Trophoblast cell (in vitro differentiated cells and primary cell): Measurements from ENCODE around the gene NAE1.

Source experiments
- DNase-seq, 2 donors: peaks; one replicate each; pipeline ENCODE4 v3.0.0-alpha.2; 2016
- H2AFZ ChIP-seq: 2 replicates; pipeline ENCODE4 v1.6.1; 2013; ENCODE audit warnings: low read length, moderate library complexity, mild to moderate bottlenecking; ENCODE audit not compliant: insufficient read depth, poor library complexity
- H2AK5ac ChIP-seq: 2 replicates; pipeline ENCODE4 v1.6.1; 2013; ENCODE audit warnings: mild to moderate bottlenecking, low read length
- H2BK120ac ChIP-seq: 2 replicates; pipeline ENCODE4 v1.6.1; 2013; ENCODE audit warnings: low read length, mild to moderate bottlenecking, moderate library complexity; ENCODE audit not compliant: insufficient read depth, poor library complexity
- H2BK12ac ChIP-seq: 2 replicates; pipeline ENCODE4 v1.6.1; 2013; ENCODE audit warnings: mild to moderate bottlenecking, low read length, moderate library complexity
- H2BK5ac ChIP-seq: 2 replicates; pipeline ENCODE4 v1.6.1; 2013; ENCODE audit warnings: low read length, low read depth, moderate library complexity, mild to moderate bottlenecking; ENCODE audit not compliant: poor library complexity
- H3K14ac ChIP-seq: 2 replicates; pipeline ENCODE4 v1.6.1; 2013; ENCODE audit warnings: mild to moderate bottlenecking, low read length
- H3K18ac ChIP-seq: 2 replicates; pipeline ENCODE4 v1.6.1; 2013; ENCODE audit warnings: mild to moderate bottlenecking, low read length
- H3K23ac ChIP-seq: 2 replicates; pipeline ENCODE4 v1.6.1; 2013; ENCODE audit warnings: low read length
- H3K27ac ChIP-seq: 2 replicates; pipeline ENCODE4 v1.5.1; 2013; ENCODE audit warnings: low read depth, mild to moderate bottlenecking, inconsistent platforms, low read length, moderate library complexity
- H3K27me3 ChIP-seq: 2 replicates; pipeline ENCODE4 v1.6.1; 2013; ENCODE audit warnings: inconsistent platforms, mild to moderate bottlenecking, low read length, moderate library complexity; ENCODE audit not compliant: insufficient read depth
- H3K36me3 ChIP-seq, 2 experiments: 1 replicate in 1 of 2; 2 replicates in 1 of 2; pipeline ENCODE4 v1.6.1; 2013; ENCODE audit warnings: low read length in 2 of 2, mild to moderate bottlenecking in 2 of 2, moderate library complexity in 1 of 2; ENCODE audit not compliant: insufficient read depth in 2 of 2, control insufficient read depth in 1 of 2
- H3K4ac ChIP-seq: 2 replicates; pipeline ENCODE4 v1.6.1; 2013; ENCODE audit warnings: low read depth, mild to moderate bottlenecking, low read length, moderate library complexity
- H3K4me1 ChIP-seq, 2 experiments: 1 replicate in 1 of 2; 2 replicates in 1 of 2; pipeline ENCODE4 v1.6.1; 2013; ENCODE audit warnings: low read length in 2 of 2, mild to moderate bottlenecking in 2 of 2, moderate library complexity in 1 of 2; ENCODE audit not compliant: insufficient read depth in 2 of 2, control insufficient read depth in 1 of 2
- H3K4me2 ChIP-seq: 2 replicates; pipeline ENCODE4 v1.6.1; 2013; ENCODE audit warnings: inconsistent platforms, mild to moderate bottlenecking, low read length, moderate library complexity
- H3K4me3 ChIP-seq: 2 replicates; pipeline ENCODE4 v1.5.1; 2013; ENCODE audit warnings: mild to moderate bottlenecking, low read depth, low read length, inconsistent platforms
- H3K79me1 ChIP-seq: one replicate; pipeline ENCODE4 v1.6.1; 2013; ENCODE audit warnings: low read length
- H3K79me2 ChIP-seq: 2 replicates; pipeline ENCODE4 v1.6.1; 2013; ENCODE audit warnings: low read length, mild to moderate bottlenecking; ENCODE audit not compliant: control insufficient read depth, insufficient read depth, poor library complexity
- H3K9ac ChIP-seq: 2 replicates; pipeline ENCODE4 v1.6.1; 2013; ENCODE audit warnings: mild to moderate bottlenecking, low read length
- H3K9me3 ChIP-seq: 2 replicates; pipeline ENCODE4 v1.6.1; 2013; ENCODE audit warnings: low read depth, mild to moderate bottlenecking, control low read depth, inconsistent platforms, low read length; ENCODE audit not compliant: insufficient read depth
- H4K12ac ChIP-seq: 2 replicates; pipeline ENCODE4 v1.6.1; 2013; ENCODE audit warnings: low read depth, mild to moderate bottlenecking, low read length, moderate library complexity
- H4K8ac ChIP-seq: 2 replicates; pipeline ENCODE4 v1.6.1; 2013; ENCODE audit warnings: low read depth, mild to moderate bottlenecking, low read length, moderate library complexity
- H4K91ac ChIP-seq: one replicate; pipeline ENCODE4 v1.6.1; 2013; ENCODE audit warnings: low read depth, mild to moderate bottlenecking, low read length, moderate library complexity
- WGBS: extraction: QIAGEN DNeasy Blood & Tissue Kit; methylation state at CpG from one replicate; pipeline ENCODE4 v1.1.7; 2013; ENCODE audit warnings: missing lambda C conversion rate; ENCODE audit not compliant: insufficient read length, insufficient coverage; ENCODE audit errors: extremely low coverage; 5-methylcytosine and 5-hydroxymethylcytosine counted together

The NAE1 gene

GRCh38 chr16:66824006-66824405 is 6.8 kb downstream of the NAE1 start:
- Histone ChIP-seq H3K79me2 (peaks cover 2% of the 10 kb centered on the region), H3K4ac (no peak overlapping the region), H2BK120ac (no peak overlapping the region), H2AK5ac (no peak overlapping the region), H3K79me1 (no peaks in the 10 kb centered on the region), H3K4me1 (no peaks in the 10 kb centered on the region), H3K27me3 (no peaks in the 10 kb centered on the region), H3K18ac (no peak overlapping the region), H3K4me2 (no peak overlapping the region), H2BK5ac (no peak overlapping the region), H3K14ac (no peak overlapping the region), H4K8ac (no peak overlapping the region), H4K12ac (no peak overlapping the region), H4K91ac (no peak overlapping the region), H2AFZ (no peak overlapping the region), H3K4me3 (no peak overlapping the region), H3K9me3 (no peaks in the 10 kb centered on the region), H3K27ac (no peak overlapping the region), H3K23ac (no peak overlapping the region), H3K9ac (no peak overlapping the region), H3K36me3 (peaks cover 15 to 29% of the 10 kb centered on the region in 2 experiments), H2BK12ac (no peak overlapping the region)
- no peak for DNase-seq
- no CpG with 5 or more reads among the region's 4 CpGs for WGBS

GRCh38 chr16:66814734-66815133 is 16.0 kb downstream of the NAE1 start:
- Histone ChIP-seq H4K8ac (no peak overlapping the region), H2AFZ (no peak overlapping the region), H3K4ac (no peak overlapping the region), H2BK5ac (no peak overlapping the region), H3K4me3 (no peak overlapping the region), H3K4me2 (no peak overlapping the region), H4K12ac (no peak overlapping the region), H3K79me1 (no peaks in the 10 kb centered on the region), H2BK120ac (no peak overlapping the region), H3K36me3 (peaks cover 16 to 38% of the 10 kb centered on the region in 2 experiments), H3K4me1 (no peaks in the 10 kb centered on the region), H4K91ac (no peak overlapping the region), H3K9ac (no peak overlapping the region), H3K23ac (no peak overlapping the region), H3K79me2 (no peaks in the 10 kb centered on the region), H2BK12ac (no peak overlapping the region), H3K27ac (no peak overlapping the region), H3K14ac (no peak overlapping the region), H2AK5ac (no peak overlapping the region), H3K9me3 (no peaks in the 10 kb centered on the region), H3K27me3 (no peaks in the 10 kb centered on the region), H3K18ac (no peak overlapping the region)
- DNase-seq: no peak
- WGBS: no CpG with 5 or more reads among the region's 2 CpGs

- no peak overlapping the region for H3K4ac ChIP-seq
- DNase-seq: no peak
- H3K9me3 ChIP-seq: no peaks in the 10 kb centered on the region
- H2AK5ac ChIP-seq: no peak overlapping the region
- no peak overlapping the region for H3K18ac ChIP-seq
- H3K4me1 ChIP-seq: no peaks in the 10 kb centered on the region
- no peak overlapping the region for H2AFZ ChIP-seq
- WGBS: no CpG with 5 or more reads among the region's 7 CpGs
- no peak overlapping the region for H3K9ac ChIP-seq
- H3K36me3 ChIP-seq: peaks cover 23 to 39% of the 10 kb centered on the region in 2 experiments
- no peaks in the 10 kb centered on the region for H3K27me3 ChIP-seq
- H3K27ac ChIP-seq: no peak overlapping the region
- H3K4me3 ChIP-seq: no peak overlapping the region
- H2BK5ac ChIP-seq: no peak overlapping the region
- H3K79me1 ChIP-seq: no peaks in the 10 kb centered on the region
- H3K4me2 ChIP-seq: no peak overlapping the region
- no peak overlapping the region for H3K14ac ChIP-seq
- no peak overlapping the region for H4K8ac ChIP-seq
- no peak overlapping the region for H2BK120ac ChIP-seq
- no peak overlapping the region for H3K23ac ChIP-seq
- H2BK12ac ChIP-seq: no peak overlapping the region
- no peaks in the 10 kb centered on the region for H3K79me2 ChIP-seq
- no peak overlapping the region for H4K91ac ChIP-seq
- no peak overlapping the region for H4K12ac ChIP-seq
These were observed 19.7 kb downstream of the NAE1 start for GRCh38 chr16:66811043-66811442.

- H3K4me3 ChIP-seq: no peak overlapping the region
- H3K23ac ChIP-seq: no peak overlapping the region
- no peaks in the 10 kb centered on the region for H3K27me3 ChIP-seq
- no peak overlapping the region for H4K12ac ChIP-seq
- no peaks in the 10 kb centered on the region for H3K79me2 ChIP-seq
- no peak overlapping the region for H4K8ac ChIP-seq
- H3K79me1 ChIP-seq: no peaks in the 10 kb centered on the region
- H4K91ac ChIP-seq: no peak overlapping the region
- peaks cover 21 to 35% of the 10 kb centered on the region in 2 experiments for H3K36me3 ChIP-seq
- no peak overlapping the region for H3K4ac ChIP-seq
- peak overlapping the region; percentile 13 for H2BK5ac ChIP-seq
- WGBS: no CpG with 5 or more reads among the region's 4 CpGs
- no peak overlapping the region for H2AK5ac ChIP-seq
- H2BK12ac ChIP-seq: no peak overlapping the region
- H3K18ac ChIP-seq: no peak overlapping the region
- H3K4me1 ChIP-seq: no peaks in the 10 kb centered on the region
- peak overlapping the region; percentile 65 for H3K9ac ChIP-seq
- H2AFZ ChIP-seq: no peak overlapping the region
- H3K27ac ChIP-seq: no peak overlapping the region
- H2BK120ac ChIP-seq: no peak overlapping the region
- no peak for DNase-seq
- H3K4me2 ChIP-seq: no peak overlapping the region
- no peaks in the 10 kb centered on the region for H3K9me3 ChIP-seq
- no peak overlapping the region for H3K14ac ChIP-seq
These were observed 20.4 kb downstream of the NAE1 start for GRCh38 chr16:66810391-66810790.
